AG08396 (cell line): ENCODE measurements around the gene RUBCN.
"Not testable (repeated sequence)": the region's sequence is repeated elsewhere in the genome, so short reads cannot be mapped to it uniquely, and the experiment has no call there.

ENCODE experiments used
- DNase-seq: peaks from one replicate; pipeline ENCODE4 v3.0.0; 2012; ENCODE audit warnings: low spot score, mixed read lengths

RUBCN gene

DNA sequence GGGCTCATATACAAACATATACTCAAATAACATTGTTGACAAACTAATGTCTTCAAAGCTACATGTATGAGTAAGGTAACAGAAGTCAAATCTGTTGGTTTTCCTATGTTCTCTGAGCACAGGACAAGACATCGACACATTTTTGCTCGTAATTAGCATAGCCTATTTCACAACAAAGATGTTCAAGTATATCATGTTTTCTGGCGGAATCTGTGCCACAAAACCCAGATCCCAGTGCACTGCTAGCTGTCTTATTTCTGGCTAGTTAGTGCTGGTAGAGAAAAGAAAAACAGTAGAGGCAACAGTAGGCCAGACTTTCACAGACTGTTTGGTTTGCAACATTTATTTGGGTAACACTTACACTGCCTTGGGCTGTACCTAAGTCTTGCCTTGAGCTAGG is 51.2 kb downstream of the RUBCN start:
- DNase-seq, result no peak

DNA sequence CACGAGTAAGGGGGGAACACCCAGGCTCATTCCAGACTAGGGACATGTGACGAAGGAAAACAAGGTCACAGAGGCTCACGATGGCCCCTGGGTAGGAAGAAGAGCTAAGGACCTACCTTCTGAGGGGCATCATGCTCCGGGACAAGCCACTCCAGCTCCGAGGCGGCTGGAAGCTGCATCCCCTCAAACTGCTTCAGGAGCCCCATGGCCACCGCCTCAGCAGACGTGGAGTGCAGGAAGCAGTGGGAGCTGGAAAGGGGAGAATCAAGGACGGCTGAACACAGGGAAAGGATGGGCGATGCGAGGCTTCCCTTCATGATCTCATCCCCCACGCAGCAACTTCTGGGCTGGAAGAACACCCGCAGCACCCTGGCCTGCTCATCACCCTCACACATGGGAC is 53.5 kb downstream of the RUBCN start:
- no peak for DNase-seq

DNA sequence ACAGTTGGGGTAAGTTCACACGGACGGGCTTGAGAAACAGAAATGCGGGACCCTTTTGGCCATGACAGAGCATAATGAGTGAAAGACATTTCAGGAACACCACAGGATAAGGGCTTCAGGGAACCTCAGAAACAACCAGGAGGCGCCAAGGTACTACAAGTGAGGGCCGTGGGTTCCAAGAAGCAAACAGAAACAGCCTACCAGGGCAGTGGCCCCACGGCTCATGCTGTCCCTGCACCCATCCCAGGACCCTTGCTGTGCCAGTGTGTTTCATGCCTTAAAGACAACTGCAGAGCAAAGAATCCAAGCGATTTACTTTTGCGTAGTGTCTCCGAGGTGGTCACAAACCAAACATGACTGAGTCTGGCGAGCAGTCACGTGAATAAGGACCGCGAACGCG is 54.0 kb downstream of the RUBCN start:
- no peak for DNase-seq

DNA sequence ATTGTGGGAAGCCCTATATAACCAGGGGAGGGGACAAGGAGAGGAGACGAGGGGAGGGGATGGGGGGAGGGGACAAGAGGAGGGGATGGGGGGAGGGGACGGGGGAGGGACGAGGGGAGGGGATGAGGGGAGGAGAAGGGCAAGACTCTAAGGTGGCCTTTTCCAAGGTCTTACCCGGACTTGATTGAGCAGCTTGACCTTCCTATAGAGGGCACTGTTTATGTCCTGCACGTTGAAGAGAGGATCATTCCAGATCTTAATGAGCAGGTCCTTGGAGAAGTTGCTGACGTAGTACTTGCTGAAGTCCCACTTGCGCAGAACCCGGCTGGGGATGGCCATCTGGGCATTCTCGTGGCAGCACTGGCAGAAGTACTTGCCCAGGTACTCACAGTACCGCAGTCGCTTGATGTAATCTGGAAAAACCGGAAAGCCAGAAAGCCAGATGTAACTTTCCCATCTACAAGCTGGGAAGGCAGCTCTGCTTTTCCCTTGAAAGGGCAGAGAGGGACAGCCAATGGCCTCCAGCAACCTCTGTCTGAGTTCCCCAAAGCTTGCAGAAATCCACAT is 55.7 kb downstream of the RUBCN start:
- no peak for DNase-seq

DNA sequence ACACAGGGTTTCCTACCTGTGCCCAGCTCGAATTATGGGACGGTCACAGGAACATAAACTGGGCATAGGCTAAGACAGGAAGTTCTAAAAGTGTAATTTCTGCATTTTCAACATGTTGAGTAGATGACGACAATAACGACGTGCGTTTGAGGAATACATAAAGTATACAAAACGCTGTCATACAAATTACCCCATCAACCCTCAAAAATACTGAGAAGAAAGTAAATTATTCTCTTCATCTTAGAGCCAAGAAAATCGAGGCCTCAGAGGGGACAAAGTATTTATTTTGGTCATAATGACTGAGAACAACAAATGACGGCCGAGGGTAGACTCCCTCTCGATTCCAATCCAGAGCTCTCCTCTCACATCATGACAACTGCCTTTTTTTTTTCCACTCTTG is 60.8 kb downstream of the RUBCN start:
- no peak for DNase-seq

DNA sequence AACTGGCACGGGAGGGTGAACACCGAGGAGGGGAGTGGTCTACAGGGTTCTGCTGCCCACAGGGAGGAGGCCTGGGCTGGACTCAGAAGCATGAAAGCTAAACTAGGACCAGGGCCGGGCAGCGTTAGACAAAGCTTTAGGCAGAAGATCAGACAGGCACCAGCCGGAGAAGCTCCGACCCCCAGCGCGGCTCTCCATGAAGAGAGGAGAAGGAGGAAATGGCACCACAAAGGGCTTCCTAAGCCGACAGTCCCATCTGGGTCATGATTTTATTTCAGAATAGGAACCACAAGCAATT is 61.2 kb downstream of the RUBCN start:
- DNase-seq, result no peak

- DNase-seq, result no peak
These were observed 61.8 kb downstream of the RUBCN start for GRCh38 chr3:197674741-197675562.

DNA sequence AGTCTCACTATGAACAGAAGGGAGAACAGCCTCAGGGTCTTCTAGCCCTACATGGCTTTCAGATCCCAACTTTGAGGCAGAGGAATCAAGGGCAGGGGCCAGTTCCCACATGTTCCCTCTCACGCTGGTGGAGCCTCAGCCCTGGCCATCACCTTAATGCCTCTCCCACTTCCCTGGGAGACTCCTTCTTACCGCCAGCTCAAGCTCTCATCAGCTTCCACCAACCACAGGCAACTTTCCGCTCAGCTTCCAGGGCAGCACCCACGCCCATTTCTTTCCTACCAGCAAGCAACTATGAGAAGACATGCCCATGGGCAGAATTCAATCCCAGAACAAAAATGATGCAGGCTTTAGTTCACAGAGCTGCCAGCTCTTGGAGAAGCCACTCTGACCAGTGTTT is 63.5 kb downstream of the RUBCN start:
- DNase-seq, result no peak

DNA sequence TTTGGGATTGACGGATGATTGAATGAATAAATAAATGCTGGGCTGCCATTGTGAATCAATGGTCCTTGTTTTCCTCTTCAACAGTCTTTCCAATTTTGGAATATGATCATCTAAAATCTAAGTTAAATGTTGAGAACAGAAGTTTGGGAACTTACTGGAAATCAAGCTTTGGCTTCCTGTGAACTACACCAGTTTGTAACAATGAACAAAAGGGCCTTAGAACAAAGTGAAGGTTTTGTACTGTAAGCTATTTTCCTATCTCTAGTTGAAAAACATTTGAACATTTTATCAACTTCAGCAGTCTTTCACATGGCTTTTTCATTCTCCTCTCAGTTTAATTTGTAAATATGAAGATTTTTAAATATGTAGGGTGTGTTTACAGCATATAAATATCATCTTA is 66.3 kb downstream of the RUBCN start:
- DNase-seq, result no peak

DNA sequence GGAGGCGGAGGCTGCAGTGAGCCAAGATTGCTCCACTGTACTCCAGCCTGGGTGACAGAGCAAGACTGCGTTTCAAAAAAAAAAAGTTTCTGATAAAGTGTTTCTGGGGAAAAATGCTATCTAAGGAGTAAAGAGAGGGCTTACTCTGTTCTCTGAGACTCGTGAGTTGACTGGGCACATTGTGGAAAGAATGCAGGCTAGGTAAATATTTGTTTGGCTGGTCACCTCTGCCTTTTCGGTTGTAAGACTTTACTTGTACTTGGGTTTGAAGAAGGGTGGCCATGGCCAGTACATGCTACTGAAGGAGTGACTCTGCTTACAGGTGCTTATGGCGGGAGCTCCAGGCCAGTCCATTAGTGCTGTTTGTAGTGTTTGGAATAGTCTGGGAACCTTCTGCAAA is 68.7 kb downstream of the RUBCN start:
- DNase-seq, result no peak

- not testable (repeated sequence) for DNase-seq
These were observed 69.4 kb downstream of the RUBCN start for GRCh38 chr3:197667293-197667692.

DNA sequence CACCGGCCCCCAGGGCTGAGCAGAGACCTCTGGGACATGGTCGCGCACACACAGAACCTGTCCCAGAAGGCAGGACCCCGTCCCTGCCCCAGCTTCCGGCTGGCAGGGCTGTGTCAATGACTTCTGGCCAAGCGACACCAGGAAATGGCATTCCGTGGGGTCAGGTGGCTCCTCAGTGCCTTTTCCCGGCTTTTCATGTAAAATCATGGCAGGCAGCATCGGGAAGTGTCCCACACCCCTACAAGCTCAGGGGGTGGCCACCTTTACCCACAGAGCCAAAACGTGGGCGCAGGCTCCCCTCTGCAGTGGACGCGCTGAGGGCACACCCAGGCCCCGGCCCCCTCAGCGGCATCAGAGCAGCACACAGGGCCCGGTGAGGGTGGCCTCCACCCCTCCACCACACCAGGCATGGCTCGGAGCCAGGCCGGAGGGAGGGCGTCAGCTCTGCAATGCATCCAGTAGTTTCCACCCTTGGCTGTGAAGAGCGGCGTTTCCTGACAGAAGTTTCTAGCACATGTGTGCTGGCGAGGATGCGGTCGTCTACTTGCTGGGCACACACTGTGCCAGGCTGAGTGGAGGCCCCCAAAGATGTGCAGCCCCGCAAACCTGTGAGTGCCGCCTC is 70.4 kb downstream of the RUBCN start:
- not testable (repeated sequence) for DNase-seq

- not testable (repeated sequence) for DNase-seq
These were observed 71.2 kb downstream of the RUBCN start for GRCh38 chr3:197665549-197665948.

- DNase-seq, result not testable (repeated sequence)
These were observed 71.6 kb downstream of the RUBCN start for GRCh38 chr3:197665142-197665491.

- DNase-seq, result not testable (repeated sequence)
These were observed 72.1 kb downstream of the RUBCN start for GRCh38 chr3:197664414-197665141.

- not testable (repeated sequence) for DNase-seq
These were observed 73.2 kb downstream of the RUBCN start for GRCh38 chr3:197663367-197664140.

GRCh38 chr3:197662352-197662751 is 74.4 kb downstream of the RUBCN start:
- not testable (repeated sequence) for DNase-seq

DNA sequence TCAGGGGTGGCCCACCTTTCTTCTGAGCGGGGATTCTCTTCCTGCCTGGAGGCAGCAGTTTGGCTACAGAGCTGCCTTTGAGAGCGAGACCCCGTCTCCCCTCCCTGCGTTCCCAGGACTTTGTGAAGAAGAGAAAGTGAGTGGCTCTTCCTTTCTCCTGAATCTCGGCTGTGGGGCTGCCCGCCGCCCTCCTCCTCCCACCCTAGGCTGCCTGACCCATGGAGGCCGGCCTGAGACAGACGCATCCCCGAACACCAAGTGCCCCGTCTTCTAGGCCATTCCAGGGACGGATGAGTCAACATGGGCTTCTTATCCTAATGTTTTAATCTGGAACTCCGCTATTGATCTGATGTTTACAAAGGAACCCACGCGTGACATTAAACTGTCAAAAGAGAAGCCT is 74.8 kb downstream of the RUBCN start:
- DNase-seq, result not testable (repeated sequence)

- not testable (repeated sequence) for DNase-seq
These were observed 75.4 kb downstream of the RUBCN start for GRCh38 chr3:197661234-197661834.

DNA sequence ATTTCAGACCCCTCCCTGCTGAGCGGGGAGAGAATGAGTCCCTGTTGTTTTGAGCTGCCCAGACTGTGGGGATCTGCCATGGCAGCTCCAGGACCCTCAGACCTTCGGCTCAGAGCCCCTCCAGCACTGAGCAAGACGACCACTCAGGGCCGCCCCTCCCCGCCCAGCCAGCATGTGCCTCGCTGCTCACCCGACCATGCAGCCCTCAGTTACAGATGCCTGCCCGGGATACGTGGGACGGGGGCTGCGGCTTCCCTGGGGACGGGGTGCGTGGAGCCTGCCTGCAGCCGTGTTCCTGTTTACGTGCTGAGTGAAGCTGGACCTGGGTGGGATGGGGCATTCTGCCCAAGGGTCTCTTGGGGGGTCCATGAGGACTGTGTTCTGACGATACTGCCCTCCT is 77.0 kb downstream of the RUBCN start:
- not testable (repeated sequence) for DNase-seq

DNA sequence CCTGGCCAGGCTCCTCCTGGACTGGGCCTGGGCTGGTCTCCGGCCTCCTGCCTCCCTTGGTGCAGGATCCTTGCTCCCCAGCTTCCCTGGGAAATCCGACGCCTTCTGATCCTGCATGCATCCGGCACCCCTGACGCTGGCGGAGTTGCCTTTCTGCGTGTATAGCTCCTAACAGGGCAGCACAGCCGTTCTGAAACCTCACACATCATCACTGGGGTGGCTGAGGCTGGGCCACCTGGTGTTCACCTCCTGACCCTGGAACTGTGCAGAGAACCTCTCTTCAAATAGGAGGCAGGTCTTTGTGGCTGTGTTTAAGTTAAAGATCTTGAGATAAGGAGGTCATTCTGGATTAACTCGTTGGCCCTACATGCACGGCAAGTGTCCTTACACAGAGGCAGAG is 77.6 kb downstream of the RUBCN start:
- not testable (repeated sequence) for DNase-seq

DNA sequence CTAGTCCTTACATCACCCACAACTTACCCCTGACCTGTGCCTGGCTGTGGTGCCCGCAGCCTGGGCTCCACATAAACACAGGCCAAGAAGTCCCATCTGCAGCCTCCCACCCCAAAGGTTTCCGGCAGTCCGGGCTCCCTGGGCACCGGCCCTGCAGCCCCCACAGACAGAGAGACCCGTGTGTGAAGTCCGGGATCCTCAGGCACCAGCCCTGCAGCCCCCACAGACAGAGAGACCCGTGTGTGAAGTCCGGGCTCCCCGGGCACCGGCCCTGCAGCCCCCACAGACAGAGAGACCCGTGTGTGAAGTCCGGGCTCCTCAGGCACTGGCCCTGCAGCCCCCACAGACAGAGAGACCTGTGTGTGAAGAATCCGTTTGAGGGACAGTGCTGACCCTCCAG is 78.0 kb downstream of the RUBCN start:
- not testable (repeated sequence) for DNase-seq
